GM18519 (cell line): ENCODE measurements around the gene HOXA5.

ENCODE experiments used
- ATAC-seq: cut with Tn5 transposase; IDR thresholded peaks from one replicate; pipeline ENCODE4 v1.9.1; 2021; ENCODE audit warnings: mild to moderate bottlenecking, moderate library complexity; ENCODE audit not compliant: unreplicated experiment, low FRiP score

Gene HOXA5

GRCh38 chr7:27143023-27143949 is at the start of gene HOXA5:
Gene HOXA5 (minus strand): TSS chr7:27143681. CDS start chr7:27143607, 74 bp downstream.
- no peak for ATAC-seq

- no peak for ATAC-seq
Measured at GRCh38 chr7:27192546-27193334, 49.3 kb upstream of the HOXA5 start.

GRCh38 chr7:27191833-27192545 is 48.5 kb upstream of the HOXA5 start:
- no peak for ATAC-seq

- no peak for ATAC-seq
Measured at GRCh38 chr7:27191161-27191731, 47.8 kb upstream of the HOXA5 start.

- ATAC-seq, result no peak
Measured at GRCh38 chr7:27189997-27190748, 46.7 kb upstream of the HOXA5 start.

GRCh38 chr7:27189295-27189996 is 46.0 kb upstream of the HOXA5 start:
- no peak for ATAC-seq

- no peak for ATAC-seq
Measured at GRCh38 chr7:27188386-27189294, 45.2 kb upstream of the HOXA5 start.

GRCh38 chr7:27187475-27188385 is 44.2 kb upstream of the HOXA5 start:
- ATAC-seq, result no peak

- no peak for ATAC-seq
Measured at GRCh38 chr7:27186668-27187474, 43.4 kb upstream of the HOXA5 start.

- ATAC-seq, result no peak
Measured at GRCh38 chr7:27185854-27186667, 42.6 kb upstream of the HOXA5 start.

GRCh38 chr7:27185013-27185853 is 41.8 kb upstream of the HOXA5 start, which contains the start of gene HOXA11:
Gene HOXA11 (minus strand): TSS chr7:27185232. CDS start chr7:27185144, 88 bp downstream.
- no peak for ATAC-seq

GRCh38 chr7:27184337-27185012 is 41.0 kb upstream of the HOXA5 start:
- ATAC-seq, result no peak

GRCh38 chr7:27183682-27184336 is 40.3 kb upstream of the HOXA5 start:
- ATAC-seq, result no peak
